B cell (primary cell): ENCODE data around the gene GPR4.

Experiments
- CTCF ChIP-seq: fragments of 200-600 bp; IDR thresholded peaks from one replicate; pipeline ENCODE4 v1.8.0; 2022; ENCODE audit warnings: antibody characterized with exemption, mild to moderate bottlenecking
- EZH2 ChIP-seq: IDR thresholded peaks from 2 replicates; pipeline ENCODE4 v1.6.1; 2012; ENCODE audit warnings: borderline replicate concordance, low read depth, mild to moderate bottlenecking, moderate library complexity, low read length; ENCODE audit not compliant: insufficient read depth, poor library complexity, severe bottlenecking

GRCh38 chr19:45558399-45558878 is 43.6 kb downstream of the GPR4 start:
- TF ChIP-seq EZH2, result no peak
- peak; percentile 85 for TF ChIP-seq CTCF
